KMS-11 (cell line): Measurements from ENCODE around the gene ZNF541.

Experiments
- H2AFZ ChIP-seq: fragments of 200-600 bp; sonication (generic); 2 replicates; pipeline ENCODE4 v1.6.1; 2016; ENCODE audit warnings: antibody characterized with exemption, mixed run types, low read depth
- H3K27ac ChIP-seq: fragments of 200-600 bp; sonication (generic); 2 replicates; pipeline ENCODE4 v1.6.1; 2016; ENCODE audit warnings: mild to moderate bottlenecking, mixed run types
- H3K27me3 ChIP-seq: fragments of 200-600 bp; sonication (generic); 2 replicates; pipeline ENCODE4 v1.6.1; 2017; ENCODE audit warnings: mild to moderate bottlenecking, low read depth, mixed run types, moderate library complexity; ENCODE audit not compliant: insufficient read depth
- H3K36me3 ChIP-seq: fragments of 200-600 bp; sonication (generic); 2 replicates; pipeline ENCODE4 v1.6.1; 2017; ENCODE audit warnings: mild to moderate bottlenecking, mixed run types; ENCODE audit not compliant: insufficient read depth
- H3K4me1 ChIP-seq: fragments of 200-600 bp; sonication (generic); 2 replicates; pipeline ENCODE4 v1.6.1; 2016; ENCODE audit warnings: mild to moderate bottlenecking, low read depth, mixed run types; ENCODE audit not compliant: poor library complexity, severe bottlenecking
- H3K4me2 ChIP-seq: fragments of 200-600 bp; sonication (generic); 2 replicates; pipeline ENCODE4 v1.7.0; 2016; ENCODE audit warnings: mild to moderate bottlenecking, mixed run types
- H3K4me3 ChIP-seq: fragments of 200-600 bp; sonication (generic); IDR thresholded peaks from 2 replicates; pipeline ENCODE4 v1.6.1; 2017; ENCODE audit warnings: low read depth, low read length, mixed read lengths; ENCODE audit not compliant: insufficient read depth
- H3K79me2 ChIP-seq: fragments of 200-600 bp; sonication (generic); 2 replicates; pipeline ENCODE4 v1.6.1; 2016; ENCODE audit warnings: low read depth, mixed run types; ENCODE audit not compliant: insufficient read depth
- H3K9ac ChIP-seq: fragments of 200-600 bp; sonication (generic); 2 replicates; pipeline ENCODE4 v1.6.1; 2016; ENCODE audit warnings: mild to moderate bottlenecking, mixed run types
- H4K20me1 ChIP-seq: fragments of 200-600 bp; sonication (generic); 2 replicates; pipeline ENCODE4 v1.6.1; 2016; ENCODE audit warnings: mild to moderate bottlenecking, mixed run types; ENCODE audit not compliant: insufficient read depth
- TF ChIP-seq, protein P1 (sequence below): fragments of 200-600 bp; sonication (generic); conservative IDR thresholded peaks from 2 replicates; pipeline ENCODE4 v1.6.1; 2017; ENCODE audit warnings: low read depth, mild to moderate bottlenecking, antibody characterized with exemption, low read length, moderate library complexity, mixed read lengths

Gene ZNF541

DNA sequence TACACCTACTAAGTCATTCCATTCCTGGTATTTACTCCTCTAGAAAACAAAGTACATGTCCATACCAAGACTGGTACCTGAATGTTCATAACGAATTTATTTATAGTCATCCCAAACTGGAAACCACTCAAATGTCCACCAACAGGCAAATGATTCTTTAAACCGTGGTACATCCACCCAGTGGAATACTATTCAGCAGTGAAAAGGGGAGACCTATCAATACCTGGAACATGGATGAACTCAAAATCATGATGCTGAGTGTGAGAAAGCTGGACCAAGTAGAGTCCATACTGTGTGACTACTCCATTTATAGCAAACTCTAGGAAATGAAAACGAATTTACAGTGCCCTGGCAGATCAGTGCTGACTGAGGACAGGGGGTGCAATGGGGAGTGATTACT lies 46.1 kb downstream of the ZNF541 start:
- no peak overlapping the region for H3K4me2 ChIP-seq
- H3K4me3 ChIP-seq: no peak overlapping the region
- no peaks in the 10 kb centered on the region for H4K20me1 ChIP-seq
- H3K27me3 ChIP-seq: peaks cover 9% of the 10 kb centered on the region
- no peak overlapping the region for H2AFZ ChIP-seq
- H3K27ac ChIP-seq: no peak overlapping the region
- H3K9ac ChIP-seq: no peak overlapping the region
- H3K4me1 ChIP-seq: no peaks in the 10 kb centered on the region
- TF ChIP-seq, protein P1, sequence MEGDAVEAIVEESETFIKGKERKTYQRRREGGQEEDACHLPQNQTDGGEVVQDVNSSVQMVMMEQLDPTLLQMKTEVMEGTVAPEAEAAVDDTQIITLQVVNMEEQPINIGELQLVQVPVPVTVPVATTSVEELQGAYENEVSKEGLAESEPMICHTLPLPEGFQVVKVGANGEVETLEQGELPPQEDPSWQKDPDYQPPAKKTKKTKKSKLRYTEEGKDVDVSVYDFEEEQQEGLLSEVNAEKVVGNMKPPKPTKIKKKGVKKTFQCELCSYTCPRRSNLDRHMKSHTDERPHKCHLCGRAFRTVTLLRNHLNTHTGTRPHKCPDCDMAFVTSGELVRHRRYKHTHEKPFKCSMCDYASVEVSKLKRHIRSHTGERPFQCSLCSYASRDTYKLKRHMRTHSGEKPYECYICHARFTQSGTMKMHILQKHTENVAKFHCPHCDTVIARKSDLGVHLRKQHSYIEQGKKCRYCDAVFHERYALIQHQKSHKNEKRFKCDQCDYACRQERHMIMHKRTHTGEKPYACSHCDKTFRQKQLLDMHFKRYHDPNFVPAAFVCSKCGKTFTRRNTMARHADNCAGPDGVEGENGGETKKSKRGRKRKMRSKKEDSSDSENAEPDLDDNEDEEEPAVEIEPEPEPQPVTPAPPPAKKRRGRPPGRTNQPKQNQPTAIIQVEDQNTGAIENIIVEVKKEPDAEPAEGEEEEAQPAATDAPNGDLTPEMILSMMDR: no peak
- H3K36me3 ChIP-seq: no peaks in the 10 kb centered on the region
- no peaks in the 10 kb centered on the region for H3K79me2 ChIP-seq

DNA sequence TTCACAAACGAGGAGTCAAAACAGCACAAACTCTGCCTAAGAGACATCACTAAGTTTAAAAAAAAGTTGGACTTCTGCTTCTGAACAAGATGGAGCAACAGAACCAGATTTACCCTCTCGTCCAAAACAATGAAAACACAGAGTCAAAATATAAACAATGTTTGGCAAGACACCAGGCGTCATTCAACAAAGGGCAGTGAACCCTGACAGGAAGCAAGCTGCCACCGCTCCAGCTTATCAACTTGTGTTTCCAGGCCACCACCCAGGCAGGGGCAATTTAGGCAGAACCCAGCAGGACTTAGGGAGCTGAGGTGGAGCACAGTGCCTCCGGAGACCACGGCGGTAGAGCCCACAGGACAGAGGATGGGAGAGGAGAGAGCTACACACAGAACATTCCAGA lies 49.5 kb downstream of the ZNF541 start:
- no peaks in the 10 kb centered on the region for H3K79me2 ChIP-seq
- no peak overlapping the region for H2AFZ ChIP-seq
- H3K4me1 ChIP-seq: peaks cover 11% of the 10 kb centered on the region
- no peaks in the 10 kb centered on the region for H3K36me3 ChIP-seq
- no peak overlapping the region for H3K9ac ChIP-seq
- TF ChIP-seq, protein P1: no peak
- no peak overlapping the region for H3K27ac ChIP-seq
- no peak overlapping the region for H3K4me2 ChIP-seq
- H4K20me1 ChIP-seq: no peaks in the 10 kb centered on the region
- no peak overlapping the region for H3K4me3 ChIP-seq
- peaks cover 9% of the 10 kb centered on the region for H3K27me3 ChIP-seq
